ENCODE measurements around the gene KCNN3.

GRCh38 chr1:154867841-154868605 is 2.1 kb downstream of the KCNN3 start:
- TF ChIP-seq NFIC (IDR thresholded peaks at IDR 0.05; ENCODE audit: low read length) = no peak
- TF ChIP-seq FOXJ3 (CRISPR knock-in tag; IDR thresholded peaks at IDR 0.05; ENCODE audit: borderline replicate concordance) = no peak
- TF ChIP-seq HMG20B (CRISPR knock-in tag; conservative IDR thresholded peaks at IDR 0.05) = no peak
- no peak for TF ChIP-seq HNRNPLL (IDR thresholded peaks at IDR 0.05; ENCODE audit: low read depth, low read length, poor library complexity, severe bottlenecking)
- no peak for TF ChIP-seq ZNF580 (CRISPR knock-in tag; IDR thresholded peaks at IDR 0.05; ENCODE audit: borderline replicate concordance, low read depth)
- TF ChIP-seq SALL2 (CRISPR knock-in tag; IDR thresholded peaks at IDR 0.05) = no peak
- no peak for TF ChIP-seq JUN (CRISPR knock-in tag; IDR thresholded peaks at IDR 0.05)
- TF ChIP-seq, protein P1, sequence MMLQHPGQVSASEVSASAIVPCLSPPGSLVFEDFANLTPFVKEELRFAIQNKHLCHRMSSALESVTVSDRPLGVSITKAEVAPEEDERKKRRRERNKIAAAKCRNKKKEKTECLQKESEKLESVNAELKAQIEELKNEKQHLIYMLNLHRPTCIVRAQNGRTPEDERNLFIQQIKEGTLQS (CRISPR knock-in tag; IDR thresholded peaks at IDR 0.05) = no peak

Measured in HepG2 (cell line).